Activated effector memory CD4-positive, alpha-beta T cell treated with anti-CD3 and anti-CD28 coated beads, Interleukin-2, amount 50 U/mL, for 16 hours (primary cell): ENCODE results near the gene AQP6.
A peak's percentile ranks its signal among the peaks of the same experiment; 100 is the strongest.

ENCODE experiments used
- DNase-seq: peaks from one replicate; pipeline ENCODE4 v3.0.0-alpha.2; 2020

Gene AQP6

DNA sequence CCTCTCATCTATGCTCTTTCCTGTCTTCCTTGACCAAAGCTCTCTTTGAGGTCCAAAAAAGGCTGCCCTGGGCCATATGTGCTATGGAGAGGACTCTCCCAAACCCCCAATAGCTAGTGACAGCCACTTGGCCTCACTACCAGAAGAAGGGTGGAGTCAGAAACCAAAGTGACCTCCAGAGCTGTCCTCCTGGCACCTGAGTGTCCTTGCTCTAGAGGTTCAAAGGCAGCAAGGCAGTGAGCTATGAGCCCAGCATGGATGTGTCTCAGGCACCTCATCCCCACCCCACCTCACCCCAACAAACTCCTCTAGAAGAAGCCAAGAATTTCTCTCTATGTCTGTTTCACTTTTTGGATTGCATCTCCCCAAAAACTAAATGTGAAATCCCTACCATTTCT lies 15.2 kb upstream of the AQP6 start:
- no peak for DNase-seq

DNA sequence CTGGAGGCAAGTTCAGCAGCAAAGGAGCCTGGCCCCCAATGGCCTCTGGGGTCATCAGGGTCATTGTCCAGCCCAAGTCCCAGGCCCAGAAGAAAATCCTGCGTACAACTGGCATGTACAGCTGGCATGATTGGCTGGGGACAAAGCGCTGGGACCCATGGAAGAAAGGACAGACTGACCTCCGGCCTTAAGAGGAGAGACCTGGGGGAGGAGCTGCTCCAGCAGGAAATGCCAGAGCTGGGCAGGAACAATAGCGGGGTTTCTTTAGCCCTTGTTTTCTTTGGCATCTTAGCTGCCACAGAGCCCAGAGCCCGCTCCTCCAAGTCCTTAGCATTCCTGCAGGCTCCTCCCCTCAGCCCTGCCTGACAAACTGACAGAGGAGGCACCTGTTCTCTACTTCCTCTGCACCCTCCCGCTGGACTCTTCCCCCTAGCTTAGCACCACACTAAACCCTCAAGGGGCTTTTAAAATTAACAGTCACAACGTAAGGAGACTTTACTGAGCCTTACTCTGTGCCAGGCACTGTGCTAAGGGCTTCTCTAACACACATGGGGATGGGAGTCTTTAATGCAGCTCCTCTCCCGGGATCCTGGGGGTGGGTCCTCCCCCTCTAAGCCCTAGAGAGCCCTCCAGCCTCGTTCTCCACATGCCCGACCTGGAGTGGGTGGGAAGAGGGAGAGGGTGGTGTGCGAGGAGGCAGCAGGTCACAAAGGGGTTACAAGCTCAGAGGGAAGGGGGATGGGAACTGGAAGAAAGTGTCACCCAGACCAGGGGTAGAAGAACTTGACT lies 12.9 kb upstream of the AQP6 start:
- no peak for DNase-seq

DNA sequence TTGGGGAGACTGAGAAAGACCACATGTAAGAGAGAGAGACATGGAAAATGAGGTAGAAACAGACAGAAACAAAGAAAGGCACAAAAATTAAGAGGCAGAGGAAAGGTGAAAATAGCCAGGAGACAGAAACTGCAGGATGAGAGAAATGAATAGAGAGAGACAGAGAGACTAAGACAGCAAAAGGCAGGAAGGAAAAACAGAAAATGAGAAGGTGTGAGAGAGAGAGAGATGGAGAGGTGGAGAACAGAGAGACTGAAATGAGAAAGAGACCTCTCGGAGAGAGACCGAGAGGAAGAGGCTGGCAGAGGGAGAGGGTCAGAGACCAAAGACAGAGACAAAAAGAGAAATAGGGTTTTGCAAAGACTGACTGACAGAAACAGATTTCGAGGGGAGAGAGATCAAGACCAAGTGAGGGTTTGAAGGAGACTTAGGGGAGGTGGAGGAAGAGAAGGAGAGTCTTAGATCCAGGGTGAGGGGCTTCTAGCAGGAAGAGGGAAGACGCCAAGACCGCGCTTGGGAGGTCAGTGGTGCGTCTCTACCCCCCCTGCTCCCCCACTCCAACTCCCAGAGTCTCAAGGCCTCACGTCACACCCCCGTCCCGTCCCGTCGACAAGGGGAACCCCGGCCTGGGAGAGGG lies 12.2 kb upstream of the AQP6 start:
- DNase-seq = no peak

DNA sequence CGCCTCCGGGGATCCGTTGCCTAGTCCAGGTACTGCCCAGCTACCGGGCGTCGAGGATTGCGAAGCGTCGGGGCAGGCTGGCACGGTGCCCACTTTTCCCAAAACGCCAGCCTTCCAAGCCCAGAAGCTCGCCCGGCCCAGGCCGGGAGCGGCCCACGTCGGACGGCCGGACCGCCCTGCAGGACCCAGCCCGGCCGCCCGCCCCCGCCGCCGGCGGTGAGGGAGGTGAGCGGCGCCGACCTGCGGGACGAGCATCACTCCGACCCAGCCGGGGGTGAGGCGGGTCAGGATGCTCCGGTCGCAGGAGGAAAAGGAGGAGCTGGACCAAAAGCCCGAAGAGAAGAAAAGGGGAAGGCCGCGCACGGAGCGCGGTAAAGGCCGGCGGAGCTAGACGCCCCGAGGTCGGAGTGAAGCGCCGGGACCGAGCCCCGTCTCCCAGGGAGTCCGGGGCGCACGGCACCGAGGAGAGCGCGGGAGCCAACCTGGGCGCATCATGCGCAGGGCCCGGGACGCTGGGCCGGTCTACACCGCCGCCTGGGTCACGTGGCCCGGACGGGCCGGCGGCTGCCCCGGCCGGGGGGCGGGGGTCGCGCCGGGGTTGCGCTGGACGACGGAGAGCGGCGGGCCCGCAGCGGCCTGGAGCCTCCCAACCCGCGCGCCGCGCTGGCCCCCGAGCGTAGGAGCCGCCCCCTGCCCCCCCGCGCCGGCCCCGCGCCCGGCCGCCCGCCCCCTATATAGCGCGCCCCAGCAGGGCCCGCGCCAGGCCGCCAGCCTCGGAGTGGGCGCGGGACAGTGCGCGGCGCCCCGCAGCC lies 11.4 kb upstream of the AQP6 start, which contains the start of gene AQP5:
Gene AQP5, plus strand, starts transcription at position 762 of the 812 bp plus-strand sequence. CDS start 146 bp downstream, outside the sequence.
- DNase-seq = no peak

DNA sequence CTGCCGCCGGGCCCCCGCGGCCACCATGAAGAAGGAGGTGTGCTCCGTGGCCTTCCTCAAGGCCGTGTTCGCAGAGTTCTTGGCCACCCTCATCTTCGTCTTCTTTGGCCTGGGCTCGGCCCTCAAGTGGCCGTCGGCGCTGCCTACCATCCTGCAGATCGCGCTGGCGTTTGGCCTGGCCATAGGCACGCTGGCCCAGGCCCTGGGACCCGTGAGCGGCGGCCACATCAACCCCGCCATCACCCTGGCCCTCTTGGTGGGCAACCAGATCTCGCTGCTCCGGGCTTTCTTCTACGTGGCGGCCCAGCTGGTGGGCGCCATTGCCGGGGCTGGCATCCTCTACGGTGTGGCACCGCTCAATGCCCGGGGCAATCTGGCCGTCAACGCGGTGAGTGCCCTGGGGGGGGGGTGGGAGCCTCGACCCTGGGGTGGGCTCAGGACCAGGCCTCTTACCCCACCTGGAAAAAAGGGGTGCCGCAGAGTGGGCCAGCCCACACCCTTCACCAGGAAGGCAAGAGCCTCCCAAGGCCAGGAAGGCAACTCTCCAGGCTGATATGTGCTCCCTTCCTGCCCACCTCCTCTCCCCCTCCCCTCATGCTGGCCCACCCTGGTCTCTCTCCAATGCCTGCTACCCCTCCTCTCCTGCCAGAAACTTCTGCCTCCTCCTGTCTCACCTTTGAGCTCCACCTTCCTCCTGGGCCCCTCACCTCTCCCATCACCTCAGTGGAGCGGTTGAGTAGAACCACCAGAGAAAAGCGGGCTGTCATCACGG lies 10.6 kb upstream of the AQP6 start:
- DNase-seq = no peak

DNA sequence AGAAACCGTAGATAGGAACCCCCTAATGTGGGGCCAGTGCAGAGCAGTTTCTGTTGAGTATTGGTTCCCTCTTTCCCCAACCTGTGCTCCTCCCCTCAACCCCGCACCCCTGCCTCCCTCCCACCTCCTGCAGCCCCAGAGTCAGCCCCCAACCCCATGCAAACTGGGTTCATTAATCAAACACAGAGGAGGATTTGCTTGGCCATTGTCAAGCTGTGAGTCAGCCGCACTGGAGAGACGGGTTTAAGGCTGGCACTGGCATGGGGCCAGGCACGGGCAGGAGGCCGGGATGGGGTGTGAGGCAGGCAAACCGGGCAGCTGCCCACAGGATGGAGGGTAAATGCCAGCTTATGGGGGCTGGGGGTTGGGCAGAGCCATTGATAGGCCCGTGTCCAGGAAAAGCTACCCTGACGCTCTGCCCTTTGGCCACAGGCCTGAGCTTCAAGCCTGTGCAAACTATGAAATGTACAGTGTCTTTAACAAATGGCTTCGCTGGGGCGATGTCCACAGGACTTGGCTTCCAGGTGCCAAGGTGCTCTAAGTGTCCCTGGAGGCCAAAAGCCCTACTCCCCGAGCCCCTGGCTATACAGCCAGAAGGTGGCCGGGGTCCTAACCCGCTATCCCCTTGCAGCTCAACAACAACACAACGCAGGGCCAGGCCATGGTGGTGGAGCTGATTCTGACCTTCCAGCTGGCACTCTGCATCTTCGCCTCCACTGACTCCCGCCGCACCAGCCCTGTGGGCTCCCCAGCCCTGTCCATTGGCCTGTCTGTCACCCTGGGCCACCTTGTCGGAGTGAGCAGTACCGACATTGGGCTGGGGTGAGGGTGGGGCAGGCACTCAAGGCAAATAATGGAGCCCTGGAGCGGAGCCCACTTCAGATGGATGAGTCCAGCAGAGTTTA lies 9.6 kb upstream of the AQP6 start:
- DNase-seq = no peak

DNA sequence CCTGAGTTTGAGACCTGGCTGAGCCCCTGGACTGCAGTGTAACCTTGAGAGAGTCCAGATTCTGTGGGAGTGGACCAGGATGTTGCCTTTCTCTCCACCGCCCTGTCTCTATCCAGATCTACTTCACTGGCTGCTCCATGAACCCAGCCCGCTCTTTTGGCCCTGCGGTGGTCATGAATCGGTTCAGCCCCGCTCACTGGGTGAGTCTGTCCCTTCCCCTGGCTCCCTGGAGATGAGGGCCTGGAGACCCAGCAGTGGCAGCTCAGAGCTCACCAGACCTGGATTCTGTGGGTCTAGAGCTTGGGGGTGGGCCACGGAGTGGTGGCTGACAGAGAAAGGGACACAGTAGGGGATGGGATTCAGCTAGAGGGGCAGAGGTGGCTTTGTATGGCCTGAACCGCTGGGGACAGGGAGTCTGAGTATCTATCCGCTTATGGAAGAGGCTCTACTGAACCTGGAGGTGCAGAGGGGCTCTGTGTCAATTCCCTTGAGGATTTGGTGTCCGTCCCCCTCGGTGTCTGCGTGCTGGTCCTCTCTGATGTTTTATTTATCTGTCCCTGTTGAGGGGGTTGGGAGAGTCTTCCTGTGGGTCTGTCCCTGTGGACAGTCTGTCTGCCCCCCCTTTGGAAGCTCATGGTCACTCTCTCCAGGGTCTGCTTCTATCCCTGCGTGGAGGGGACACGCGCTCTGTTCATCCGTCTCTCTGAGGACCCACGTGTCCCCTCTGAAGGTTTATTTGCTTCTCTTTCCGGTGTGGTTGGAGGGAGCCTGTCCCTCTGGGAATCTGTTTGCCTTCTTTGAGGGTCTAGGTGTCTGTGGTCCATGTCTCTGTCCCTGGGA lies 8.6 kb upstream of the AQP6 start:
- DNase-seq = no peak

DNA sequence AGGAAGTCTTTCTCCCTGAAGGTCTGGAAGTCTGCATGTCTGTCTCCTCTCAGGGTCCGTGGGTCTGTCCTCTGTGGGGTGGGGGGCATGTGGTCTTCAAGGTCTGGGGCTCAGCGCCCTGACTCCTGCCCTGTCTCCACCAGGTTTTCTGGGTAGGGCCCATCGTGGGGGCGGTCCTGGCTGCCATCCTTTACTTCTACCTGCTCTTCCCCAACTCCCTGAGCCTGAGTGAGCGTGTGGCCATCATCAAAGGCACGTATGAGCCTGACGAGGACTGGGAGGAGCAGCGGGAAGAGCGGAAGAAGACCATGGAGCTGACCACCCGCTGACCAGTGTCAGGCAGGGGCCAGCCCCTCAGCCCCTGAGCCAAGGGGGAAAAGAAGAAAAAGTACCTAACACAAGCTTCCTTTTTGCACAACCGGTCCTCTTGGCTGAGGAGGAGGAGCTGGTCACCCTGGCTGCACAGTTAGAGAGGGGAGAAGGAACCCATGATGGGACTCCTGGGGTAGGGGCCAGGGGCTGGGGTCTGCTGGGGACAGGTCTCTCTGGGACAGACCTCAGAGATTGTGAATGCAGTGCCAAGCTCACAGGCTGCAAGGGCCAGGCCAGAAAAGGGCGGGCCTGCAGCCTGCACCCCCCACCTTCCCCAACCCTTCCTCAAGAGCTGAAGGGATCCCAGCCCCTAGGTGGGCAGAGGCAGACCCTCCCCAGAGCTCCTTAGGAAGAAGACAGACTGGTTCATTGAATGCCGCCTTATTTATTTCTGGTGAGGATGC lies 7.7 kb upstream of the AQP6 start:
- no peak for DNase-seq

DNA sequence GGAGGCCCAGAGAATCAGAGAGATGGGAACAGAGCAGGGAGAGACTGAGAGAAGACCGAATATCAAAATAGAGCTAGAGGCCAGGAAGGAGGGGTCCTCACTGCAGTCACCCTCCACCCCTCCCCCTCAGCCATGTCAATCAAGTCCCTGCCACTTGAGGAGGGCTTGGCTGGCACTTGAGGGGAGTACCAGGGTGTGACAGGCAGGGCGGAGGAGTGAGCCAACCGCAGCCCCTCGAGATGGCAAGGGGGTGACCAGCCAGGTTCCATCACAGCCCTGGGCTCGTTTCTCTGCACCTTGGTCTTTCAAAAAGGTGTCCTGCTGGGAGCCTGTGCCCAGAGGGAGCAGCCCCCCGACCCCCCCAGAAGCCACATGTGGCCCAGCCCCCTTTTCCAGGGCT lies 6.9 kb upstream of the AQP6 start:
- no peak for DNase-seq

DNA sequence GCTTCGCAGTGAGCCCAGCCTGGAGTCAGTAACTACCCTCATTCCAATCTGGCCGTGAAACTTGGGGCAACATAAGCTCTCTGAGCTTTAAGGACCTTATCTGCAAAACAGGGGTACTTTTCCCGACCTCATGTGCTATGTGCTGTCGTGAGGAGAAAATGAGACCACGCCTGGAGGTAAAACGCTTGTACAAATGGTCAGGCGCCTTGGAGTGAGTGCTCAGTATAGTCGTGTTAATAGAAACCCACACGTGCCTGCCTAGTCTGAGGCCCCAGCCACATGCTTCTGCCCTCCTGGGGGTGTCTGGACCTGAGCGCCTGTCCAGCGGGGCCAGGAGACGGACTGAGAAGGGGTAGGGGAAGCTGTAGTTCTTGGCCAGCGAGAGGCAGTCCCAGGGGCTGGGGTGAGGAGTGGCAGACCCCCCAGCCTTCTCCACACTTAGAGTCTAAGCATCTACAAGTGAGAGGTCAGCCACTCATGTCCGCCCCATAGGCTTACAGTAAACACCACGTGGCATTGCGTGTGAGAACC lies 6.2 kb upstream of the AQP6 start:
- no peak for DNase-seq

DNA sequence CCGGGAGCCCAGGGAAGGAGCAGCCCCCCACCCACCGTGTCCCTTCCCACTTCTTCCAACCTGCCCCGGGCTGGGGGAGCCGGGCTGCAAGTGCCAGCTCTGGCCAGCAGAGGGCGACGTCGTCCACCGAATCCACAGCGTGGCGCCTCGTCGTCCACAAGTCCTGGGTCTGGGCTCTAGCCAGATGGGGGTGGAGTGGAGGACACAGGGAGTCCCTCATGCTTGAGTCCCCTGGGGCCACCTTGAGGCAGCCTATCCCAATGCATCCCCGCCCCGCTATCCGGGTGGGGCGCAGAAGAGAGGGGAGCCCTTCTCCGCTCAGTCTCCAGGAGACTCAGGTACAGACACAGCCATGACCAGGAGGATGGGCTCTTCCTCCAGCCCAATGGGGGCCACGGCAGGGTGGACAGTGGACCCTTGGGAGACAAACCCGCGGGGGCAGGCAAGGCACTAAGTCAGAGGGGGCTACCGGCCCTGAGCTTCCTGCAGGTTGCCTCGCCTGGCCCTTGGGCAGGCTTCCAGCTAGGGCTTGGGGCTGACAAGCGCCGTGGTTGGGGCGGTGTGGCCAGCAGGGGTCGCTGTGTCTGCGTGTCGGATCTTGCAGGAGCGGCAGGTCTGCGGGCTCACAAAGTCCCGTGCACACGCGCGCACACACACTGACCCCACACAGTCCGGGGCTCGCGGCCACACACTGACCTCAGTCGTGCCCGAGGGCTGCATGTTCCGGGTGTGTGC lies 5.5 kb upstream of the AQP6 start:
- DNase-seq = peak; percentile 97

DNA sequence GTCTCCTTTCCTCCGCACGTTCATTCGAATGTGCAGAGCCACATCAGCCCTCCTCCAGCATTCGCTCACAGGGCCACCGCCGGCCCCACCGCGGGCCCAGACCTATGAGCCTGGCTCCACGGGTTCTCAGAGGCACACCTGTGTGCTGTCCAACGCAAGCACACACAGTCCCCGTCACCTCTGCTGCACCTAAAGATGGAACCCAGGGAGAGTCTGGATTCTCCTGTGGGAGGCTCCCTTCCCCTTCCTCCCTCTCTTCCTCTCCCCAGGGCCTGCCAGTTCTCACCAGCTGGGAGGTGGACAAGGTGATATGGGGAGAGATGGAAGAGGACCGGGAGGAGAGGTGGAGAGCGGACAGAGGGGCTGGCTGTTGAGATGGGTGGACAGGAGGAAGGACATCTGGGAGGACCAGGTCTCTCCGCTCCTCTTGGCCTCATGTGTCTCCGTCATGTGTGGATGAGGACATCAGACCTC lies 4.9 kb upstream of the AQP6 start:
- no peak for DNase-seq

DNA sequence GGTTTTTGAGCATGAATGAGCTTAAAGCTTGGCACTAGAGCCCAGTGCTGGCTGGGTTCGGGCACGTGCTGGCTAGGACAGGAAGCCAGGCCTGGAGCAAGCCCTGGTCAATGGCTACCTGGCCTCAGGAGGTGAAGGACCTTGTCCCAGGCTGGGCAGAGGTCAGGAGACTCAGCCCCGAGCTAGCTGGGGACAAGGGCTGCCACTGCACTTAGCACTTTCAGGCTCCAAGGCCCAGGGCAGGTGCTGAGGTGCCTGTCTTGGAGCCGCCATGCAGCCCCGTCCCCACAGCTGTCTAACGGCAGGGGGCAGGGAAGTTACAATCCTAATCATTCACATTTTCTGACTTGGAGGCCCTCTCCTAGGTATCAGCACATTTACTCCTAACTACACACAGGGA lies 4.3 kb upstream of the AQP6 start:
- DNase-seq = no peak

DNA sequence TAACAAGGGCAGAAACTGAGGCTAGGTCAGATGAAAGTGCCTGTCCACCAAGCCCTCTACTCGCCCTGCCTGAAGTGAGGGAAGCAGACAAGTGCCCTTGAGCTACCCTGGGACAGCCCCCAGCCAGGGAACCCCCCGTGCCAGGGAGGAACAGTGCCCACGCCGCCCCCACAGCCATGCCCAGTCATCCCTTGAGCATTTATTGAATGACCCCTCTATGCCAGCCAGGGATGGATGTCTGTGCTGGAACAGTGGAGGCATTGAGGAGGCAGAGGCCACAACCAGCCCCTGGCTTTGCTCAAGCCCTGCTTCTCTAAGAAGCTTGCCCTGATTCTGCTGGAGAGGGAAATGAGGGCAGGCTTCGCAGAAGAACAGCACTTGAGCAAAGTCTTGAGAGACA lies 3.7 kb upstream of the AQP6 start:
- DNase-seq = no peak

DNA sequence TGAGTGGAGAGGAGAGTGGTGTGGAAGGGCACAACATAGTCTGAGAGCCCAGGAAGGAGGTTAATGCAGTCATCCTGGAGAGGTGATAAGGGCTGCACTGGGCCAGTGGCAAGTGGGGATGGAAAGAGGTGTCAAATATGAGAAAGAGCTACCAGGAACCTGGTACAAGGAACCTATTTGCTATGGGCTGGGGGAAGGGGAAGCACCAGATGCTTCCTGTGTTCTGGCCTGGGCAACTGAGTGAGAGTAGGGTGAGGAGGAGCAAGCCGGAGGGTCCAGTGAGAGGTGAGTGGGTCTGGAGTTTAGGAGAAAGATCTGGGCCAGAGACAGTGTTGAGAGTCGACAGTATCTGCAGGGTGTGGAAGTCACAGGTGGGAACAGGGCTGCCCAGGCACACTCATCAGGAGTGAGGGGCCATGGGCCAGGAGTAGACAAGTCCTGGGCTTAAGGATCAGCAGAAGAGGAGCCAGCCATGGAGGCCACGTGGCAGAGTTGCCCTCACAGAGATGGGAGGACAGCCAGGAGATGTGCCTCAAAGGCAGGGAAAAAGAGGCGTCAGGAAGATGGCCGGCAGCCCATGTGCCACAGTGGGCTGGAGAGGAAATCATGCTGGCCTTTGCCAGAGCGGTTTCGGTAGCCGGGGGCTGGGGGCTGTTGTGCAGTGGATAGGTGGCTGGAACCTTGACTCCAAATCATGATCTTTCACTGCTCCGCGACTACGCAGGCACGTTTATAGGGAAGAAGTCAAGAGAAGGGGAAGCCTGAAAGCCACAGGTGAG lies 2.9 kb upstream of the AQP6 start:
- no peak for DNase-seq

DNA sequence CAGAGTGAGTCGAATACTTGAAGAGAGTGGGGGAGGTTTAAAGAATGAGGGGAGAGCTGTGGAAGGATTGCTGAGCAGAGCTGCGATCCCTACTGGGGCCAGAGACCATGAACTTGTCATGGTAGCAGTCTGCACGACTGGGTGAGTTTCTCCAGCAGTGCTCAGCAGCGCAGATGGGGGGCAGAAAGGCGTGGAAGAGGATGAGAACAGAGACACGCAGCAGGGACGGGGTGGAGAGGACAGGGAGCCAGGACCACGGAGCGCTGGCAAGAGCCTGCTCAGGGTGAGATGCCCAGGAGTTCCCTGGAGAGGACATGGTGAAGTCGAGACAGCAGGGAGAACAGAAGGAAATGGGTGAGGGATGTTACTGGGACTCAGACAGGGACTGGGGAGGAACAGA lies 2.1 kb upstream of the AQP6 start:
- DNase-seq = no peak

DNA sequence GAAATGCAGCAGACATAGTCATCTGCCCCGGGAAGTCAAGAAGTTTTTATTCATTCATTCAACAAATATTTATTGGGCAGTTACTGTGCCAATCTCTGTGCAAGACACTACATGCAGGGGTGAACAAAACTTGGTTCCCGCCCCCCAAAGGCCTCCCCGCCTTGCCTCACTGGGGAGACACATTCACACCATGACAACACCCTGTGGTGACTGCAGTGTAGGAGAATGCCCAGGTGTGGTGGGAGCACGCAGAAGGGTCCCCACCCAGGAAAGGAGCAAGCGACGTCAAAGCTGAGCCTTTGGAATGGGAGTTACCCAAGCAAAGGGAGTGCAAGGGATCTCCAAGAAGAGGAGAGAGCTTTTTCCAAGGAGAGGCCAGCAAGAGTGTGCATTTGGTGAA lies 1.6 kb upstream of the AQP6 start:
- no peak for DNase-seq

DNA sequence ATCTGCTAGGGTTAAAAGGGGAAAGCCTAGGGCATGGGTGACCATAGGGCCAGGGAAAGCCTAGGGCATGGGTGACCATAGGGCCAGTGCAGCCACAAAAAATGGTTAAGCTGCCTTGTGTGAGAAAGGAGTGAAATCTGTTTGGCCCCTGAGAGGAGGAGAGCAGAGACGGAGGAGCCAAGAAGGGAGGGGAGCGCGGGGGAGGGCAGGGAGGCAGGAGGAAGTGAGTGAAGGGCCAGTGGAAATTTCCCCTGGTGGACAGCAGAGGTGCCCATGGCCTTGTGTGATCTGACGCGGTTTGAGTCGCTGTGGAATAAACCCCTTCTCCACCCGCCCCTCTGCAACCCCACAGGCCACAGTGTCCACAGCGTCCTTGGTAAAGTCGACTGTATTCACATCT lies 618 bp upstream of the AQP6 start:
- DNase-seq = peak; percentile 37
